HepG2 (cell line): Measurements from ENCODE around the gene ATRAID. TPM values are rescaled to one million over a fixed set of nuclear protein-coding genes. Genes with fewer than 3 reads are reported as not detected.
A peak's percentile ranks its signal among the peaks of the same experiment; 100 is the strongest.

ENCODE experiments used
- BCL6 ChIP-seq: IDR thresholded peaks from 2 replicates; pipeline ENCODE4 v1.6.1; 2016; ENCODE audit warnings: missing genetic modification reagents, missing compliant biosample characterization
- CCDC6 ChIP-seq: sonication (generic); formaldehyde crosslinking; IDR thresholded peaks from 2 replicates; pipeline ENCODE4 v1.8.1; 2022; ENCODE audit warnings: mild to moderate bottlenecking, missing genetic modification reagents, moderate library complexity
- ELF1 ChIP-seq: sonication (generic); formaldehyde crosslinking; IDR thresholded peaks from 2 replicates; pipeline ENCODE4 v1.4.0; 2020; ENCODE audit warnings: missing genetic modification reagents
- GATA4 ChIP-seq: sonication (generic); IDR thresholded peaks from 2 replicates; pipeline ENCODE4 v1.6.1; 2016; ENCODE audit warnings: antibody characterized with exemption, low read depth, borderline replicate concordance
- GPN1 ChIP-seq: sonication (generic); formaldehyde crosslinking; IDR thresholded peaks from 2 replicates; pipeline ENCODE4 v1.5.1; 2020; ENCODE audit warnings: missing genetic modification reagents, borderline replicate concordance
- HDAC1 ChIP-seq: sonication (generic); formaldehyde crosslinking; IDR thresholded peaks from 2 replicates; pipeline ENCODE4 v1.5.1; 2020; ENCODE audit warnings: mild to moderate bottlenecking, missing genetic modification reagents
- MIER3 ChIP-seq: IDR thresholded peaks from 2 replicates; pipeline ENCODE4 v1.6.1; 2016; ENCODE audit warnings: missing compliant biosample characterization, borderline replicate concordance
- NFYB ChIP-seq: sonication (generic); formaldehyde crosslinking; IDR thresholded peaks from 2 replicates; pipeline ENCODE4 v1.4.0; 2020; ENCODE audit warnings: missing genetic modification reagents
- NRL ChIP-seq: sonication (generic); formaldehyde crosslinking; IDR thresholded peaks from 2 replicates; pipeline ENCODE4 v1.5.0; 2020; ENCODE audit warnings: missing genetic modification reagents, mild to moderate bottlenecking, moderate library complexity, borderline replicate concordance
- PAX8 ChIP-seq: sonication (generic); formaldehyde crosslinking; IDR thresholded peaks from 2 replicates; pipeline ENCODE4 v1.8.0; 2022; ENCODE audit warnings: mild to moderate bottlenecking, missing genetic modification reagents, borderline replicate concordance
- PITX1 ChIP-seq: sonication (generic); formaldehyde crosslinking; IDR thresholded peaks from 2 replicates; pipeline ENCODE4 v1.5.1; 2020; ENCODE audit warnings: mild to moderate bottlenecking, missing genetic modification reagents
- RFXANK ChIP-seq: IDR thresholded peaks from 2 replicates; pipeline ENCODE4 v1.6.1; 2016
- SAFB2 ChIP-seq: sonication (generic); formaldehyde crosslinking; IDR thresholded peaks from 2 replicates; pipeline ENCODE4 v1.5.1; 2020; ENCODE audit warnings: missing genetic modification reagents, low read depth, mild to moderate bottlenecking, borderline replicate concordance
- U2AF2 ChIP-seq: fragments of 200-400 bp; formaldehyde crosslinking; IDR thresholded peaks from 2 replicates; pipeline ENCODE4 v1.6.1; 2017; ENCODE audit warnings: low read depth, mild to moderate bottlenecking, low read length
- ZBTB7A ChIP-seq: sonication (generic); formaldehyde crosslinking; IDR thresholded peaks from 2 replicates; pipeline ENCODE4 v1.8.0; 2022; ENCODE audit warnings: mild to moderate bottlenecking, missing genetic modification reagents
- ZNF101 ChIP-seq: sonication (generic); formaldehyde crosslinking; IDR thresholded peaks from 2 replicates; pipeline ENCODE4 v1.4.0; 2020; ENCODE audit warnings: mild to moderate bottlenecking, low read depth, missing genetic modification reagents, borderline replicate concordance
- ZNF264 ChIP-seq: sonication (generic); formaldehyde crosslinking; IDR thresholded peaks from 2 replicates; pipeline ENCODE4 v1.4.0; 2020; ENCODE audit warnings: missing genetic modification reagents
- ZNF335 ChIP-seq: sonication (generic); formaldehyde crosslinking; IDR thresholded peaks from 2 replicates; pipeline ENCODE4 v1.4.0; 2020; ENCODE audit warnings: missing genetic modification reagents
- ZNF546 ChIP-seq: sonication (generic); formaldehyde crosslinking; conservative IDR thresholded peaks from 2 replicates; pipeline ENCODE4 v1.8.1; 2023; ENCODE audit warnings: mild to moderate bottlenecking, missing genetic modification reagents
- ZSCAN25 ChIP-seq: sonication (generic); formaldehyde crosslinking; IDR thresholded peaks from 2 replicates; pipeline ENCODE4 v1.8.0; 2022; ENCODE audit warnings: mild to moderate bottlenecking, missing genetic modification reagents
- polyA plus RNA-seq, 8 experiments: library from polyadenylated mRNA; depleted of rRNA in 3 of 8; stranded (reverse) in 7 of 8; unstranded in 1 of 8; fragments of >200 nt; fragmentation: Illumina TruSeq in 4 of 8; extraction: Trizol in 4 of 8; gene quantifications; 2 replicates each; pipeline versions ENCODE4 v1.2.1 to v1.2.3, GENCODE V29; 2011 to 2016; ENCODE audit warnings: low read depth in 4 of 8, missing spikeins in 1 of 8, mixed read lengths in 1 of 8; ENCODE audit not compliant: insufficient read depth in 1 of 8
- total RNA-seq, 5 experiments: library from RNA; depleted of rRNA; stranded (reverse); fragments of >200 nt; fragmentation: Illumina TruSeq; extraction: Trizol; gene quantifications; 2 replicates each; pipeline ENCODE4 v1.2.3, GENCODE V29; 2016; ENCODE audit warnings: low read depth in 1 of 5
- TF ChIP-seq, protein P1 (sequence below): sonication (generic); formaldehyde crosslinking; IDR thresholded peaks from 2 replicates; pipeline ENCODE4 v1.9.0; 2021; ENCODE audit warnings: missing genetic modification reagents, mild to moderate bottlenecking, borderline replicate concordance
- TF ChIP-seq, protein P2 (sequence below): sonication (generic); formaldehyde crosslinking; IDR thresholded peaks from 2 replicates; pipeline ENCODE4 v1.4.0; 2020; ENCODE audit warnings: missing genetic modification reagents, mild to moderate bottlenecking, borderline replicate concordance
- TF ChIP-seq, protein P3 (sequence below): sonication (generic); formaldehyde crosslinking; IDR thresholded peaks from 2 replicates; pipeline ENCODE4 v1.5.1; 2020; ENCODE audit warnings: mild to moderate bottlenecking, missing genetic modification reagents, moderate library complexity

Gene ATRAID
- total and polyA plus RNA-seq, 2 of the 13 experiments (the other 11 are each of a cell fraction or from before 2014, with no cell fraction given): 207 to 382 TPM

DNA sequence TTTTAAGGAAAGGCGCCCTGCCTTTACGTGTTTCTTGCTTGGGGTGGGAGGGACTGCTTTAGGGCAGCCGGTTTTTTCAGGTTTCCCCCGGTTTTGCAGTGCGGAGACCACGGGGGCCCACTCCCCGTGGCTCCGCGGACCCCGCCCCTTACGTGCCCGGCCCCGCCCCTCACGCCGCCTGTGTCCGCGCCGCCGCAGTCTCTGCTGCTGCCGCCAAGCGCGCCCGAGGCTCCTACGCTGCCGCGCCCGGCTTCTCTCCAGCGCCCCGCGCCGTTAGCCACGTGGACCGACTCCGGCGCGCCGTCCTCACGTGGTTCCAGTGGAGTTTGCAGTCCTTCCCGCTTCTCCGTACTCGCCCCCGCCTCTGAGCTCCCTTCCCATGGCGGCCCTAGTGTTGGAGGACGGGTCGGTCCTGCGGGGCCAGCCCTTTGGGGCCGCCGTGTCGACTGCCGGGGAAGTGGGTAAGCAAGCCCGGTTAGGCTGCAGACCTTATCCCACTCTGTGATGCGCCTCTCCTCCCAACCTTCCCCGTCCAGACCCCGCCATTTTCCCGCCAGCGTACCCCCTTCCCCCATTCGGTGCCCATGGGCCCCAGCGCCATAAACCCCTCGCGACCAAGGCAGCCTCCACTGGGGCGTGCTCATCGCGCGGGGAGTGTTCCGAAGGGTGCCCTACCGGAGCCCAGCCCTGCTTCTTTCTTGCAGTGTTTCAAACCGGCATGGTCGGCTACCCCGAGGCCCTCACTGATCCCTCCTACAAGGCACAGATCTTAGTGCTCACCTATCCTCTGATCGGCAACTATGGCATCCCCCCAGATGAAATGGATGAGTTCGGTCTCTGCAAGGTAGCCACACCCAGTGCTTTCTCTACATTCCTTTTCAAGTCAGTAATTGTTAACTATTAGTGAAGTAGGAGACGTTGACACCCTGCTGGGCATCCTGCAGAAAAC, 5.6 kb downstream of the ATRAID start, which contains the start of gene CAD (continued):
- TF ChIP-seq, protein P1, sequence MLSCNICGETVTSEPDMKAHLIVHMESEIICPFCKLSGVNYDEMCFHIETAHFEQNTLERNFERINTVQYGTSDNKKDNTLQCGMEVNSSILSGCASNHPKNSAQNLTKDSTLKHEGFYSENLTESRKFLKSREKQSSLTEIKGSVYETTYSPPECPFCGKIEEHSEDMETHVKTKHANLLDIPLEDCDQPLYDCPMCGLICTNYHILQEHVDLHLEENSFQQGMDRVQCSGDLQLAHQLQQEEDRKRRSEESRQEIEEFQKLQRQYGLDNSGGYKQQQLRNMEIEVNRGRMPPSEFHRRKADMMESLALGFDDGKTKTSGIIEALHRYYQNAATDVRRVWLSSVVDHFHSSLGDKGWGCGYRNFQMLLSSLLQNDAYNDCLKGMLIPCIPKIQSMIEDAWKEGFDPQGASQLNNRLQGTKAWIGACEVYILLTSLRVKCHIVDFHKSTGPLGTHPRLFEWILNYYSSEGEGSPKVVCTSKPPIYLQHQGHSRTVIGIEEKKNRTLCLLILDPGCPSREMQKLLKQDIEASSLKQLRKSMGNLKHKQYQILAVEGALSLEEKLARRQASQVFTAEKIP (CRISPR knock-in tag): no peak
- TF ChIP-seq HDAC1 (peak; percentile 79), U2AF2 (no peak), SAFB2 (0 out of 2 replicates have a peak, but pooled peaks have one; percentile 54), RFXANK (no peak), PAX8 (CRISPR knock-in tag) (0 out of 2 replicates have a peak, but pooled peaks have one; percentile 31), CCDC6 (peak; percentile 90), ZNF335 (CRISPR knock-in tag) (no peak), NRL (peak; percentile 86), ZNF264 (no peak), ZNF546 (CRISPR knock-in tag) (peak; percentile 97), ZBTB7A (CRISPR knock-in tag) (peak; percentile 70; the same call in 1 of the 2 replicates), MIER3 (CRISPR knock-in tag) (no peak; the same call in 1 of the 2 replicates), ZNF101 (CRISPR knock-in tag) (no peak), GPN1 (CRISPR knock-in tag) (no peak), PITX1 (no peak), ELF1 (no peak), BCL6 (no peak), GATA4 (no peak), ZSCAN25 (0 out of 2 replicates have a peak, but pooled peaks have one; percentile 42), NFYB (CRISPR knock-in tag) (no peak)
- TF ChIP-seq, protein P2, sequence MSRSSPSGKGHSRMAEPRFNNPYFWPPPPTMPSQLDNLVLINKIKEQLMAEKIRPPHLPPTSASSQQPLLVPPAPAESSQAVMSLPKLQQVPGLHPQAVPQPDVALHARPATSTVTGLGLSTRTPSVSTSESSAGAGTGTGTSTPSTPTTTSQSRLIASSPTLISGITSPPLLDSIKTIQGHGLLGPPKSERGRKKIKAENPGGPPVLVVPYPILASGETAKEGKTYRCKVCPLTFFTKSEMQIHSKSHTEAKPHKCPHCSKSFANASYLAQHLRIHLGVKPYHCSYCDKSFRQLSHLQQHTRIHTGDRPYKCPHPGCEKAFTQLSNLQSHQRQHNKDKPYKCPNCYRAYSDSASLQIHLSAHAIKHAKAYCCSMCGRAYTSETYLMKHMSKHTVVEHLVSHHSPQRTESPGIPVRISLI (CRISPR knock-in tag): no peak
- TF ChIP-seq, protein P3, sequence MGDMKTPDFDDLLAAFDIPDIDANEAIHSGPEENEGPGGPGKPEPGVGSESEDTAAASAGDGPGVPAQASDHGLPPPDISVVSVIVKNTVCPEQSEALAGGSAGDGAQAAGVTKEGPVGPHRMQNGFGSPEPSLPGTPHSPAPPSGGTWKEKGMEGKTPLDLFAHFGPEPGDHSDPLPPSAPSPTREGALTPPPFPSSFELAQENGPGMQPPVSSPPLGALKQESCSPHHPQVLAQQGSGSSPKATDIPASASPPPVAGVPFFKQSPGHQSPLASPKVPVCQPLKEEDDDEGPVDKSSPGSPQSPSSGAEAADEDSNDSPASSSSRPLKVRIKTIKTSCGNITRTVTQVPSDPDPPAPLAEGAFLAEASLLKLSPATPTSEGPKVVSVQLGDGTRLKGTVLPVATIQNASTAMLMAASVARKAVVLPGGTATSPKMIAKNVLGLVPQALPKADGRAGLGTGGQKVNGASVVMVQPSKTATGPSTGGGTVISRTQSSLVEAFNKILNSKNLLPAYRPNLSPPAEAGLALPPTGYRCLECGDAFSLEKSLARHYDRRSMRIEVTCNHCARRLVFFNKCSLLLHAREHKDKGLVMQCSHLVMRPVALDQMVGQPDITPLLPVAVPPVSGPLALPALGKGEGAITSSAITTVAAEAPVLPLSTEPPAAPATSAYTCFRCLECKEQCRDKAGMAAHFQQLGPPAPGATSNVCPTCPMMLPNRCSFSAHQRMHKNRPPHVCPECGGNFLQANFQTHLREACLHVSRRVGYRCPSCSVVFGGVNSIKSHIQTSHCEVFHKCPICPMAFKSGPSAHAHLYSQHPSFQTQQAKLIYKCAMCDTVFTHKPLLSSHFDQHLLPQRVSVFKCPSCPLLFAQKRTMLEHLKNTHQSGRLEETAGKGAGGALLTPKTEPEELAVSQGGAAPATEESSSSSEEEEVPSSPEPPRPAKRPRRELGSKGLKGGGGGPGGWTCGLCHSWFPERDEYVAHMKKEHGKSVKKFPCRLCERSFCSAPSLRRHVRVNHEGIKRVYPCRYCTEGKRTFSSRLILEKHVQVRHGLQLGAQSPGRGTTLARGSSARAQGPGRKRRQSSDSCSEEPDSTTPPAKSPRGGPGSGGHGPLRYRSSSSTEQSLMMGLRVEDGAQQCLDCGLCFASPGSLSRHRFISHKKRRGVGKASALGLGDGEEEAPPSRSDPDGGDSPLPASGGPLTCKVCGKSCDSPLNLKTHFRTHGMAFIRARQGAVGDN: peak; percentile 98
